Vagina (tissue), 2 donors: ENCODE data around the gene SMARCA4.

Experiments used
- CTCF ChIP-seq, 3 experiments: fragments of 450-650 bp in 2 of 3; fragments of 200-600 bp in 1 of 3; sonication (generic) in 1 of 3; IDR thresholded peaks; one replicate each; pipeline ENCODE4 v1.5.1; 2017 to 2019; ENCODE audit warnings: antibody characterized with exemption in 3 of 3, mild to moderate bottlenecking in 2 of 3, moderate library complexity in 2 of 3
- POLR2A ChIP-seq, 2 donors: fragments of 450-650 bp; IDR thresholded peaks; one replicate each; pipeline ENCODE4 v1.6.1; 2017; ENCODE audit warnings: antibody characterized with exemption in 2 of 2, mild to moderate bottlenecking in 2 of 2, moderate library complexity in 2 of 2
- POLR2AphosphoS5 ChIP-seq, 2 donors: sonication (generic); formaldehyde crosslinking; IDR thresholded peaks; one replicate each; pipeline ENCODE4 v1.9.0; 2017; ENCODE audit warnings: antibody characterized with exemption in 2 of 2, mild to moderate bottlenecking in 2 of 2, low read depth in 1 of 2; ENCODE audit not compliant: insufficient read depth in 1 of 2

- TF ChIP-seq POLR2AphosphoS5 (IDR thresholded peaks at IDR 0.05; ENCODE audit: insufficient read depth in 1 of 2, low read depth in 1 of 2) (no peak), CTCF (IDR thresholded peaks at IDR 0.05) (no peak), POLR2A (IDR thresholded peaks at IDR 0.05) (no peak)
Observed at GRCh38 chr19:10991076-10991475, 30.2 kb downstream of the SMARCA4 start.
